BLaER1 treated with 17β-estradiol and CSF1 and Interleukin-3, amounts not matched to agents 10 nM and 100 nM (cell line): ENCODE data around the gene TRIM43B.
"Not testable (repeated sequence)": the region's sequence is repeated elsewhere in the genome, so short reads cannot be mapped to it uniquely, and the experiment has no call there.

ENCODE experiments used
- H3K27ac ChIP-seq, 11 experiments: shearing (Covaris generic); formaldehyde crosslinking; 2 replicates each; pipeline ENCODE4 v1.8.1; 2022
- H3K27me3 ChIP-seq, 11 experiments: shearing (Covaris generic); formaldehyde crosslinking; 2 replicates each; pipeline ENCODE4 v1.8.1; 2022
- H3K36me3 ChIP-seq, 11 experiments: shearing (Covaris generic); formaldehyde crosslinking; 2 replicates each; pipeline ENCODE4 v1.8.1; 2022
- H3K4me1 ChIP-seq, 10 experiments: shearing (Covaris generic); formaldehyde crosslinking; 2 replicates each; pipeline ENCODE4 v1.8.1; 2022
- H3K4me2 ChIP-seq, 11 experiments: shearing (Covaris generic); formaldehyde crosslinking; 2 replicates each; pipeline ENCODE4 v1.8.1; 2022
- H3K4me3 ChIP-seq, 10 experiments: shearing (Covaris generic); formaldehyde crosslinking; 2 replicates each; pipeline ENCODE4 v1.8.1; 2022
- H3K9ac ChIP-seq, 11 experiments: shearing (Covaris generic); formaldehyde crosslinking; 2 replicates each; pipeline ENCODE4 v1.8.1; 2022
- H3K9me3 ChIP-seq, 11 experiments: shearing (Covaris generic); formaldehyde crosslinking; replicated peaks in 1 of 11; 2 replicates each; pipeline ENCODE4 v1.8.1; 2022
- H4K20me1 ChIP-seq, 11 experiments: shearing (Covaris generic); formaldehyde crosslinking; 2 replicates each; pipeline ENCODE4 v1.8.1; 2022
- Cebpa-rat ChIP-seq, 11 experiments: shearing (Covaris generic); IDR thresholded peaks; 2 replicates each; pipeline ENCODE4 v1.8.1; 2022

The TRIM43B gene

GRCh38 chr2:95505222-95505621 is 20.7 kb upstream of the TRIM43B start:
- H3K4me1 ChIP-seq: no peaks in the 10 kb centered on the region
- H3K27me3 ChIP-seq: no peaks in the 10 kb centered on the region
- TF ChIP-seq Cebpa-rat (IDR thresholded peaks at IDR 0.05): no peak
- H3K9ac ChIP-seq: no peak overlapping the region
- no peak overlapping the region for H3K27ac ChIP-seq
- no peak overlapping the region for H3K4me2 ChIP-seq
- no peak overlapping the region for H3K4me3 ChIP-seq
- no peaks in the 10 kb centered on the region for H3K9me3 ChIP-seq
- H3K36me3 ChIP-seq: no peaks in the 10 kb centered on the region
- no peaks in the 10 kb centered on the region for H4K20me1 ChIP-seq

GRCh38 chr2:95500854-95501253 is 16.3 kb upstream of the TRIM43B start:
- no peak overlapping the region for H3K4me2 ChIP-seq
- no peak for TF ChIP-seq Cebpa-rat (IDR thresholded peaks at IDR 0.05)
- H3K27me3 ChIP-seq: no peaks in the 10 kb centered on the region
- H3K4me3 ChIP-seq: no peak overlapping the region
- H4K20me1 ChIP-seq: no peaks in the 10 kb centered on the region
- no peaks in the 10 kb centered on the region for H3K9me3 ChIP-seq
- H3K4me1 ChIP-seq: no peaks in the 10 kb centered on the region
- no peak overlapping the region for H3K9ac ChIP-seq
- no peaks in the 10 kb centered on the region for H3K36me3 ChIP-seq
- H3K27ac ChIP-seq: no peak overlapping the region

GRCh38 chr2:95492076-95492475 is 7.5 kb upstream of the TRIM43B start:
- H3K36me3 ChIP-seq, H3K4me2 ChIP-seq, H4K20me1 ChIP-seq, H3K9ac ChIP-seq, H3K27ac ChIP-seq, H3K27me3 ChIP-seq, H3K9me3 ChIP-seq, H3K4me1 ChIP-seq, H3K4me3 ChIP-seq: not testable (repeated sequence)

GRCh38 chr2:95475025-95475424 is 9.5 kb downstream of the TRIM43B start:
- H3K9ac ChIP-seq, H3K4me2 ChIP-seq, H3K4me3 ChIP-seq, H4K20me1 ChIP-seq, H3K4me1 ChIP-seq, H3K36me3 ChIP-seq, H3K9me3 ChIP-seq, H3K27me3 ChIP-seq, H3K27ac ChIP-seq: not testable (repeated sequence)

GRCh38 chr2:95467984-95468383 is 16.6 kb downstream of the TRIM43B start:
- not testable (repeated sequence) for H3K4me2 ChIP-seq, H3K27me3 ChIP-seq

GRCh38 chr2:95466572-95466971 is 18.0 kb downstream of the TRIM43B start:
- H3K9ac ChIP-seq, H3K9me3 ChIP-seq, H3K4me2 ChIP-seq, H3K4me1 ChIP-seq, H3K27me3 ChIP-seq, H3K36me3 ChIP-seq, H3K4me3 ChIP-seq, H4K20me1 ChIP-seq, H3K27ac ChIP-seq: not testable (repeated sequence)

More at GRCh38 chr2:95467984-95468383, 16.6 kb downstream of the TRIM43B start:
- H3K4me3 ChIP-seq, H3K36me3 ChIP-seq, H3K9ac ChIP-seq, H3K4me1 ChIP-seq, H3K27ac ChIP-seq, H4K20me1 ChIP-seq, H3K9me3 ChIP-seq: not testable (repeated sequence)

GRCh38 chr2:95463292-95463691 is 21.3 kb downstream of the TRIM43B start:
- H3K4me1 ChIP-seq, H3K4me2 ChIP-seq, H4K20me1 ChIP-seq, H3K4me3 ChIP-seq, H3K27me3 ChIP-seq, H3K9me3 ChIP-seq, H3K36me3 ChIP-seq, H3K9ac ChIP-seq, H3K27ac ChIP-seq: not testable (repeated sequence)

GRCh38 chr2:95445317-95445716 is 39.2 kb downstream of the TRIM43B start:
- not testable (repeated sequence) for H3K4me2 ChIP-seq, H4K20me1 ChIP-seq, H3K27me3 ChIP-seq, H3K9ac ChIP-seq, H3K36me3 ChIP-seq, H3K27ac ChIP-seq, H3K4me3 ChIP-seq, H3K9me3 ChIP-seq, H3K4me1 ChIP-seq

GRCh38 chr2:95442474-95443099 is 42.0 kb downstream of the TRIM43B start:
- H4K20me1 ChIP-seq, H3K27ac ChIP-seq, H3K4me3 ChIP-seq, H3K9ac ChIP-seq, H3K4me1 ChIP-seq, H3K4me2 ChIP-seq, H3K9me3 ChIP-seq, H3K27me3 ChIP-seq, H3K36me3 ChIP-seq: not testable (repeated sequence)

GRCh38 chr2:95435872-95436209 is 48.7 kb downstream of the TRIM43B start:
- H3K9me3 ChIP-seq, H4K20me1 ChIP-seq, H3K4me1 ChIP-seq, H3K27me3 ChIP-seq, H3K27ac ChIP-seq, H3K4me3 ChIP-seq, H3K4me2 ChIP-seq, H3K9ac ChIP-seq, H3K36me3 ChIP-seq: not testable (repeated sequence)

- not testable (repeated sequence) for H3K9ac ChIP-seq, H3K36me3 ChIP-seq, H3K27me3 ChIP-seq, H3K27ac ChIP-seq, H3K4me3 ChIP-seq, H4K20me1 ChIP-seq, H3K4me1 ChIP-seq, H3K4me2 ChIP-seq, H3K9me3 ChIP-seq
These were observed 49.2 kb downstream of the TRIM43B start for GRCh38 chr2:95435162-95435871.

- H3K4me3 ChIP-seq, H3K4me2 ChIP-seq, H3K4me1 ChIP-seq, H3K9ac ChIP-seq, H3K27me3 ChIP-seq, H3K9me3 ChIP-seq, H3K36me3 ChIP-seq, H4K20me1 ChIP-seq, H3K27ac ChIP-seq: not testable (repeated sequence)
These were observed 50.0 kb downstream of the TRIM43B start for GRCh38 chr2:95434507-95435076.

GRCh38 chr2:95433973-95434372 is 50.6 kb downstream of the TRIM43B start:
- H3K9me3 ChIP-seq, H3K36me3 ChIP-seq, H3K4me3 ChIP-seq, H3K27me3 ChIP-seq, H3K27ac ChIP-seq, H4K20me1 ChIP-seq, H3K9ac ChIP-seq, H3K4me2 ChIP-seq, H3K4me1 ChIP-seq: not testable (repeated sequence)

GRCh38 chr2:95433373-95433772 is 51.2 kb downstream of the TRIM43B start:
- not testable (repeated sequence) for H3K4me2 ChIP-seq, H3K9ac ChIP-seq, H3K4me1 ChIP-seq, H3K36me3 ChIP-seq, H3K27me3 ChIP-seq, H3K9me3 ChIP-seq, H3K4me3 ChIP-seq, H3K27ac ChIP-seq, H4K20me1 ChIP-seq
